Colonic mucosa (tissue), 4 donors: ENCODE measurements around the gene WNT3A. TPM values are rescaled to one million over a fixed set of nuclear protein-coding genes. Genes with fewer than 3 reads are reported as not detected.

Experiments
- DNase-seq: peaks from one replicate; pipeline ENCODE4 v3.0.0-alpha.2; 2020
- H3K27ac ChIP-seq: fragments of 200-600 bp; one replicate; pipeline ENCODE4 v1.8.0; 2021
- H3K27me3 ChIP-seq: fragments of 200-600 bp; one replicate; pipeline ENCODE4 v1.8.0; 2021
- H3K36me3 ChIP-seq: fragments of 200-600 bp; one replicate; pipeline ENCODE4 v1.8.0; 2021
- H3K4me1 ChIP-seq: fragments of 200-600 bp; one replicate; pipeline ENCODE4 v1.8.0; 2021; ENCODE audit warnings: mild to moderate bottlenecking
- H3K4me3 ChIP-seq: fragments of 200-600 bp; one replicate; pipeline ENCODE4 v1.8.0; 2021
- H3K9ac ChIP-seq, 2 donors: one replicate each; pipeline ENCODE4 v1.7.0; 2013; ENCODE audit warnings: control low read depth in 2 of 2, low read depth in 2 of 2, low read length in 2 of 2
- H3K9me3 ChIP-seq: fragments of 200-600 bp; one replicate; pipeline ENCODE4 v1.8.0; 2021
- intact Hi-C: fragments of 100-400 bp; cut with DNase I; formaldehyde crosslinking; loops from one replicate; pipeline ENCODE4 v1.14.1; 2022
- total RNA-seq, 2 donors: library from RNA; stranded (reverse); fragmentation: NEBNext Ultra II Directional in 1 of 2; extraction: Animal tissue kit (Norgen Biotek cat#: 25700) in 1 of 2; gene quantifications; one replicate each; pipeline ENCODE4 v1.2.1, GENCODE V29; 2021
- TF ChIP-seq, protein P1 (sequence below): fragments of 200-600 bp; IDR thresholded peaks from one replicate; pipeline ENCODE4 v1.8.0; 2022; ENCODE audit warnings: antibody characterized with exemption, mild to moderate bottlenecking
- donor health status: healthy.
- donor health status: DM: no; HTN: no; CAD: no.
- donor health status: DM: no; HTN: no; CAD: no.

The WNT3A gene
- total RNA-seq, 2 donors from 2014 or later, result not detected

DNA sequence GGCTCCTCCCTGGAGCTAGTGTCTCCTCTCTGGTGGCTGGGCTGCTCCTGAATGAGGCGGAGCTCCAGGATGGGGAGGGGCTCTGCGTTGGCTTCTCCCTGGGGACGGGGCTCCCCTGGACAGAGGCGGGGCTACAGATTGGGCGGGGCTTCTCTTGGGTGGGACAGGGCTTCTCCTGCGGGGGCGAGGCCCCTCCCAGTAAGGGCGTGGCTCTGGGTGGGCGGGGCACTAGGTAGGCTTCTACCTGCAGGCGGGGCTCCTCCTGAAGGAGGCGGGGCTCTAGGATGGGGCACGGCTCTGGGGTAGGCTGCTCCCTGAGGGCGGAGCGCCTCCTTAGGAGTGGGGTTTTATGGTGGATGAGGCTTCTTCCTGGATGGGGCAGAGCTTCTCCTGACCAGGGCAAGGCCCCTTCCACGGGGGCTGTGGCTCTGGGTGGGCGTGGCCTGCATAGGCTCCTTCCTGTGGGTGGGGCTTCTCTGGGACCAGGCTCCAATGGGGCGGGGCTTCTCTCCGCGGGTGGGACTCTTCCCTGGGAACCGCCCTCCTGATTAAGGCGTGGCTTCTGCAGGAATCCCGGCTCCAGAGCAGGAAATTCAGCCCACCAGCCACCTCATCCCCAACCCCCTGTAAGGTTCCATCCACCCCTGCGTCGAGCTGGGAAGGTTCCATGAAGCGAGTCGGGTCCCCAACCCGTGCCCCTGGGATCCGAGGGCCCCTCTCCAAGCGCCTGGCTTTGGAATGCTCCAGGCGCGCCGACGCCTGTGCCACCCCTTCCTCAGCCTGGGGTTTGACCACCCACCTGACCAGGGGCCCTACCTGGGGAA, 53.0 kb downstream of the WNT3A start:
- Histone ChIP-seq H3K9me3 (no peaks in the 10 kb centered on the region), H3K27me3 (peaks cover 31% of the 10 kb centered on the region), H3K9ac (peak overlapping the region; percentile 58 to 64), H3K4me1 (no peaks in the 10 kb centered on the region), H3K4me3 (peak overlapping the region; percentile 33), H3K36me3 (no peaks in the 10 kb centered on the region), H3K27ac (peak overlapping the region; percentile 33)
- intact Hi-C loops, result no loop called here
- TF ChIP-seq, protein P1, sequence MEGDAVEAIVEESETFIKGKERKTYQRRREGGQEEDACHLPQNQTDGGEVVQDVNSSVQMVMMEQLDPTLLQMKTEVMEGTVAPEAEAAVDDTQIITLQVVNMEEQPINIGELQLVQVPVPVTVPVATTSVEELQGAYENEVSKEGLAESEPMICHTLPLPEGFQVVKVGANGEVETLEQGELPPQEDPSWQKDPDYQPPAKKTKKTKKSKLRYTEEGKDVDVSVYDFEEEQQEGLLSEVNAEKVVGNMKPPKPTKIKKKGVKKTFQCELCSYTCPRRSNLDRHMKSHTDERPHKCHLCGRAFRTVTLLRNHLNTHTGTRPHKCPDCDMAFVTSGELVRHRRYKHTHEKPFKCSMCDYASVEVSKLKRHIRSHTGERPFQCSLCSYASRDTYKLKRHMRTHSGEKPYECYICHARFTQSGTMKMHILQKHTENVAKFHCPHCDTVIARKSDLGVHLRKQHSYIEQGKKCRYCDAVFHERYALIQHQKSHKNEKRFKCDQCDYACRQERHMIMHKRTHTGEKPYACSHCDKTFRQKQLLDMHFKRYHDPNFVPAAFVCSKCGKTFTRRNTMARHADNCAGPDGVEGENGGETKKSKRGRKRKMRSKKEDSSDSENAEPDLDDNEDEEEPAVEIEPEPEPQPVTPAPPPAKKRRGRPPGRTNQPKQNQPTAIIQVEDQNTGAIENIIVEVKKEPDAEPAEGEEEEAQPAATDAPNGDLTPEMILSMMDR, result no peak
- DNase-seq, result peak; percentile 100

DNA sequence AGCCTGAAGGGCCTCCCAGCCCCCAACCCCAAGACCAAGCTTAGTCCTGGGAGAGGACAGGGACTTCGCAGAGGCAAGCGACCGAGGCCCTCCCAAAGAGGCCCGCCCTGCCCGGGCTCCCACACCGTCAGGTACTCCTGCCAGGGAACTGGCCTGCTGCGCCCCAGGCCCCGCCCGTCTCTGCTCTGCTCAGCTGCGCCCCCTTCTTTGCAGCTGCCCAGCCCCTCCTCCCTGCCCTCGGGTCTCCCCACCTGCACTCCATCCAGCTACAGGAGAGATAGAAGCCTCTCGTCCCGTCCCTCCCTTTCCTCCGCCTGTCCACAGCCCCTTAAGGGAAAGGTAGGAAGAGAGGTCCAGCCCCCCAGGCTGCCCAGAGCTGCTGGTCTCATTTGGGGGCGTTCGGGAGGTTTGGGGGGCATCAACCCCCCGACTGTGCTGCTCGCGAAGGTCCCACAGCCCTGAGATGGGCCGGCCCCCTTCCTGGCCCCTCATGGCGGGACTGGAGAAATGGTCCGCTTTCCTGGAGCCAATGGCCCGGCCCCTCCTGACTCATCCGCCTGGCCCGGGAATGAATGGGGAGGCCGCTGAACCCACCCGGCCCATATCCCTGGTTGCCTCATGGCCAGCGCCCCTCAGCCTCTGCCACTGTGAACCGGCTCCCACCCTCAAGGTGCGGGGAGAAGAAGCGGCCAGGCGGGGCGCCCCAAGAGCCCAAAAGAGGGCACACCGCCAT, 53.8 kb downstream of the WNT3A start:
- Histone ChIP-seq H3K27me3 (peaks cover 35% of the 10 kb centered on the region), H3K9me3 (no peaks in the 10 kb centered on the region), H3K4me1 (no peaks in the 10 kb centered on the region), H3K36me3 (no peaks in the 10 kb centered on the region), H3K27ac (peak overlapping the region; percentile 33), H3K9ac (peak overlapping the region; percentile 58 to 64), H3K4me3 (peak overlapping the region; percentile 33)
- intact Hi-C loops, result no loop called here
- TF ChIP-seq, protein P1, result no peak
- peak; percentile 52 for DNase-seq

DNA sequence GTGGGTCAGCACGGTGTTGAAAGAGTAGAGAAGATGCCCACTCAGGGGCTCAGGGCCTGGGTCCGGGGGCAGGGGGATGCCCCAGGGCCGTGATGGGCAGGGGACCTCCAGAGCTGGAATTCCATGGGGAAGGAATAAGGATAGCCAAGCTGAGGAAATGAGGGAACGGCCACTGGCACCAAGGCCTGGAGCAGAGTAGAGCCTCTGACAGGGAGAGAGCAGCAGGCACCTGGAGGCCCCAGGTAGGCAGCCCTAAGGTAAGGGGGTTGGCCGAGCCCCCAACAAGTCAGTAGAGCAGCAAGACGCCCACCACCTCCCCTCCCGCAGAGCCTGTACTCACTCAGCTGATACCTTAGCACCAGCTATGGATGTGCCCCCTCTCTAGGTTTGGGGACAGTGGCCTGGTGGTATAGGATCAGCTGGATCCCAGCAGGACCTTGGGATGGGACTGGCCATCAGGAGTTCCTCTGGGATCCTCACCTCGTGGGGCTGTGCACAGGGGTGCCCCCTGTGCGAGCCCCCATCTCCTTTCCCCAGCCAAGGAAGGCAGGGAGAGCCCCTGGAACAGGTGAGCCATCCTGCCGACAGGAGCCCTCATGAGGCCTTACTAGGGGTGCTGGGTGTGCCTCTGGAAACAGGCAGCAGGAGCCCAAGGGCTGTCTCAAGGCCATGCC, 54.8 kb downstream of the WNT3A start:
- no peaks in the 10 kb centered on the region for H3K9me3 ChIP-seq
- peaks cover 36% of the 10 kb centered on the region for H3K27me3 ChIP-seq
- TF ChIP-seq, protein P1, result no peak
- intact Hi-C loops, result no loop called here
- H3K4me1 ChIP-seq, result no peaks in the 10 kb centered on the region
- H3K27ac ChIP-seq, result no peak overlapping the region
- H3K4me3 ChIP-seq, result no peak overlapping the region
- H3K9ac ChIP-seq, result no peak overlapping the region
- H3K36me3 ChIP-seq, result no peaks in the 10 kb centered on the region
- no peak for DNase-seq

DNA sequence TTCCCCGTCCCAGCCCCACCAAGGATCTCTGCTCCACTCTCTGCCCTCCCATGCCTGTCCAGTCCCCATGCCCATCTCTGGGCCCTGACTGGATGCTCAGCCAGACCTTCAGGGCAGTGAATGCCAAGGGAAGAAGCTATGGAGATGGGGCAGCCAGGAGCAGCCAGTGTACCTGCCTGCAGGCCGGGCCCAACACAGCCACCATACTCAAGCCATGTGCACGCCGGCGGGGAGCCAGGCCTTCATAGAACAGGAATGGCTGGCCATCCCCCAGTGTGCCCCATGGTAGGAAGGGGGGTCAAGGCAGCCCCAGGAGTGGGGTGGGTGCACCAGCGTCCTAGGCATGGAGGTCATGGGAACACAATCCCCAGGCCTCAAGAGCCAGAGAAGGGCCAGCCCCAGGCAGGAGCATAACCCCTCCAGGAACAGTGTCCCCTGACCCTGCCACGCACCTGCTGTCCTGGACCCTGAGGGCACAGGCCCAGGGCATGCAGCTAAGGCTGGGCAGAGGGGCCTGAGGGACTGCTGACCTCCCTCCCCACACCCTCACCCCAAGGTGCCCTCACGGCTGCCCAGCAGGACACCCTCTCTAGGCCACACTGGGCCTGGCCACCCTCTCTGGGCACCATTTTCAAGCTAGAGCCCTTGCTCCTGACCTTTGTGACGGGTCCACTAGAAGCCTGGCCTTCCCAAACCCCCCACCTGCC, 55.4 kb downstream of the WNT3A start:
- H3K9ac ChIP-seq, result no peak overlapping the region
- intact Hi-C loops, result no loop called here
- no peak overlapping the region for H3K4me3 ChIP-seq
- peaks cover 39% of the 10 kb centered on the region for H3K27me3 ChIP-seq
- H3K27ac ChIP-seq, result no peak overlapping the region
- no peaks in the 10 kb centered on the region for H3K9me3 ChIP-seq
- H3K36me3 ChIP-seq, result no peaks in the 10 kb centered on the region
- TF ChIP-seq, protein P1, result no peak
- H3K4me1 ChIP-seq, result no peaks in the 10 kb centered on the region
- no peak for DNase-seq

DNA sequence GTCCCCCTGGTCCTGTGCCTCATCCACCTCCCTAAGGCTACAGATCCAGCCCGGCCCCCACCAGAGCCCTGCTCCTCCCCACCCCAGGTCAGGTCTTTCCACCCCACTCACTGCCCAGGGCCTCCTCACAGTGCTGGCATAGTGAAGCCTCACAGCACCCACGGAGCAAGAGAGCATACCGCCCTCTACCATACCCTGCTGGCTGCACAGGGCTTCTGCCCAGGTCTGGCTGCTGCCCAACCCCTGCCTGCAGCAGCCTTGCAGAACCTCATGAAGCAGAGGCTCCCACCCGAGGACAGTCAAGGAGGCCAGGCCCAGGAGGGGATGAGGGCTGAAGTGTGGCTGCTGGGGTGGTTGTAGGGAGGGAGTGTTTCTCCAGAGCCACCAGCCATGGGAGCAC, 56.0 kb downstream of the WNT3A start:
- DNase-seq, result no peak
- TF ChIP-seq, protein P1, result no peak

More for the DNA sequence above, 56.0 kb downstream of the WNT3A start:
- intact Hi-C loops, result no loop called here
- Histone ChIP-seq H3K9ac (no peak overlapping the region), H3K9me3 (no peaks in the 10 kb centered on the region), H3K36me3 (no peaks in the 10 kb centered on the region), H3K4me3 (no peak overlapping the region), H3K27me3 (peaks cover 36% of the 10 kb centered on the region), H3K27ac (no peak overlapping the region), H3K4me1 (no peaks in the 10 kb centered on the region)
